Lower leg skin (tissue), 3 donors: ENCODE results near the gene ALLC.

Experiments used
- CTCF ChIP-seq, 3 donors: fragments of 450-650 bp; IDR thresholded peaks; one replicate each; pipeline ENCODE4 v1.5.1; 2016; ENCODE audit warnings: antibody characterized with exemption in 3 of 3, mild to moderate bottlenecking in 3 of 3, moderate library complexity in 2 of 3
- POLR2A ChIP-seq, 2 donors: fragments of 450-650 bp; IDR thresholded peaks; one replicate each; pipeline ENCODE4 v1.6.1; 2016 to 2017; ENCODE audit warnings: antibody characterized with exemption in 2 of 2, mild to moderate bottlenecking in 1 of 2, moderate library complexity in 1 of 2

GRCh38 chr2:3659447-3660432 lies 1.7 kb downstream of the ALLC start:
- TF ChIP-seq CTCF (IDR thresholded peaks at IDR 0.05), result no peak
- TF ChIP-seq POLR2A (IDR thresholded peaks at IDR 0.05), result no peak
